ENCODE measurements around the gene RASA2. TPM values are rescaled to one million over a fixed set of nuclear protein-coding genes. Genes with fewer than 3 reads are reported as not detected.

The RASA2 gene
- total and polyA plus RNA-seq, 2 of the 4 experiments (the other 2 are of a cell fraction): 6.1 to 14.0 TPM

GRCh38 chr3:141526709-141527108 is 39.9 kb downstream of the RASA2 start:
- peaks cover 3% of the 10 kb centered on the region for H3K4me1 ChIP-seq (ENCODE audit: control insufficient read depth, insufficient read depth, low read length)
- no peak overlapping the region for H4K5ac ChIP-seq (ENCODE audit: low read depth, low read length)
- intact Hi-C loops (cut with micrococcal nuclease) (no loop called here), in situ Hi-C loops (cut with MboI; ENCODE audit: low sequenced_read_pairs) (no loop called here), dilution Hi-C loops (cut with HindIII; ENCODE audit: low sequenced_read_pairs, unreplicated experiment) (no loop called here)
- no peak overlapping the region for H3K18ac ChIP-seq (ENCODE audit: low read depth, low read length)
- no peak overlapping the region for H3K56ac ChIP-seq (ENCODE audit: extremely low read depth, insufficient read depth, low read length)
- H4K91ac ChIP-seq (ENCODE audit: insufficient read depth, low read depth, low read length): no peak overlapping the region
- DNase-seq (no peak), ATAC-seq (ENCODE audit: low read depth) (no peak)
- H3K4me2 ChIP-seq (ENCODE audit: low read depth, low read length): no peak overlapping the region
- no peak overlapping the region for H3K9ac ChIP-seq (ENCODE audit: low read depth, low read length)
- H3K27me3 ChIP-seq (ENCODE audit: control insufficient read depth, insufficient read depth, low read length): no peaks in the 10 kb centered on the region
- POLR2A ChIA-PET (ENCODE audit: unreplicated experiment): no interaction called here
- CTCF ChIA-PET: no interaction called here
- no peak overlapping the region for H3K14ac ChIP-seq (replicated peaks; ENCODE audit: low read depth, low read length)
- H2BK20ac ChIP-seq (ENCODE audit: low read depth, low read length): no peak overlapping the region
- peaks cover 28 to 35% of the 10 kb centered on the region in 2 experiments for H3K79me1 ChIP-seq (ENCODE audit: low read depth in 1 of 2, low read length in 2 of 2)
- no TSS peak for BruUV-seq (replicated peaks)
- no peak overlapping the region for H2AFZ ChIP-seq (replicated peaks; ENCODE audit: low read length, poor library complexity)
- H2BK15ac ChIP-seq (ENCODE audit: low read depth, low read length): no peak overlapping the region
- no peak overlapping the region for H2AK9ac ChIP-seq (replicated peaks; ENCODE audit: low read depth, low read length, poor library complexity)
- no peak for TF ChIP-seq CTCF (conservative IDR thresholded peaks at IDR 0.05; ENCODE audit: low read depth, low read length)
- no peak for TF ChIP-seq RAD21 (IDR thresholded peaks at IDR 0.05; ENCODE audit: low read length)
- no peak for TF ChIP-seq BHLHE40 (IDR thresholded peaks at IDR 0.05; ENCODE audit: low read depth, low read length)
- no peak for TF ChIP-seq ELK1 (IDR thresholded peaks at IDR 0.05; ENCODE audit: borderline replicate concordance, low read depth, low read length)
- no peak for TF ChIP-seq CHD1 (IDR thresholded peaks at IDR 0.05; ENCODE audit: low read depth, low read length)
- no peak for TF ChIP-seq POLR2A (IDR thresholded peaks at IDR 0.05; ENCODE audit: low read depth, low read length)
- no peak for TF ChIP-seq NFE2L2 (IDR thresholded peaks at IDR 0.05; ENCODE audit: low read depth, low read length)
- TF ChIP-seq RFX5 (IDR thresholded peaks at IDR 0.05; ENCODE audit: low read depth, low read length): no peak
- no peak for TF ChIP-seq MXI1 (IDR thresholded peaks at IDR 0.05; ENCODE audit: borderline replicate concordance, low read depth, low read length)
- TF ChIP-seq USF2 (IDR thresholded peaks at IDR 0.05; ENCODE audit: low read depth, low read length): no peak
- TF ChIP-seq MAZ (IDR thresholded peaks at IDR 0.05; ENCODE audit: borderline replicate concordance, low read depth, low read length): no peak
- no peak for TF ChIP-seq SMC3 (IDR thresholded peaks at IDR 0.05; ENCODE audit: low read depth, low read length)
- TF ChIP-seq CEBPB (IDR thresholded peaks at IDR 0.05; ENCODE audit: low read depth, low read length): no peak
- TF ChIP-seq RCOR1 (IDR thresholded peaks at IDR 0.05; ENCODE audit: insufficient replicate concordance, low read length): no peak
- TF ChIP-seq FOS (IDR thresholded peaks at IDR 0.05; ENCODE audit: low read depth, low read length): no peak
- no peak overlapping the region for H4K8ac ChIP-seq (ENCODE audit: low read depth in 2 of 2, low read length in 2 of 2)
- no peak overlapping the region for H2BK5ac ChIP-seq (ENCODE audit: low read depth, low read length, poor library complexity, severe bottlenecking)
- H3K9me1 ChIP-seq (ENCODE audit: insufficient read depth, low read length): peaks cover 5% of the 10 kb centered on the region
- no peak overlapping the region for H3K27ac ChIP-seq (ENCODE audit: insufficient read depth, low read length)
- H3K4me3 ChIP-seq (ENCODE audit: insufficient read depth, low read depth, low read length): no peak overlapping the region
- H2AK5ac ChIP-seq (ENCODE audit: low read depth, low read length): no peak overlapping the region
- H3K36me3 ChIP-seq (ENCODE audit: control insufficient read depth, insufficient read depth, low read length): peaks cover 12% of the 10 kb centered on the region
- no peak overlapping the region for H3K4ac ChIP-seq (ENCODE audit: low read depth, low read length)
- no peaks in the 10 kb centered on the region for H4K20me1 ChIP-seq (ENCODE audit: insufficient read depth, low read length)
- no peak overlapping the region for H3K23ac ChIP-seq (ENCODE audit: low read depth, low read length)
- H3K9me3 ChIP-seq (ENCODE audit: control insufficient read depth, insufficient read depth, low read length): no peaks in the 10 kb centered on the region
- no peak overlapping the region for H2BK120ac ChIP-seq (ENCODE audit: low read depth, low read length)
